Fibroblast of lung (primary cell): ENCODE data around the gene ZNF227. TPM values are rescaled to one million over a fixed set of nuclear protein-coding genes. Genes with fewer than 3 reads are reported as not detected.

ENCODE experiments used
- DNase-seq, 2 donors: peaks; one replicate each; pipeline versions ENCODE4 v3.0.0 to v3.0.0-alpha.2; 2010; ENCODE audit warnings: low read depth in 2 of 2
- H2AFZ ChIP-seq: 2 replicates; pipeline ENCODE4 v1.5.1; 2012; ENCODE audit warnings: low read length, control low read depth, inconsistent platforms
- H3K27ac ChIP-seq: 2 replicates; pipeline ENCODE4 v1.5.1; 2011; ENCODE audit warnings: low read length, control low read depth; ENCODE audit not compliant: insufficient read depth
- H3K27me3 ChIP-seq: 2 replicates; pipeline ENCODE4 v1.5.1; 2011; ENCODE audit warnings: mild to moderate bottlenecking, low read length; ENCODE audit not compliant: control insufficient read depth, insufficient read depth
- H3K36me3 ChIP-seq: 2 replicates; pipeline ENCODE4 v1.5.1; 2011; ENCODE audit warnings: low read length; ENCODE audit not compliant: control insufficient read depth, insufficient read depth
- H3K4me1 ChIP-seq: 2 replicates; pipeline ENCODE4 v1.5.1; 2011; ENCODE audit warnings: low read length; ENCODE audit not compliant: control insufficient read depth, insufficient read depth; ENCODE audit errors: extremely low read depth
- H3K4me2 ChIP-seq: 2 replicates; pipeline ENCODE4 v1.5.1; 2011; ENCODE audit warnings: low read length, control low read depth; ENCODE audit not compliant: insufficient read depth; ENCODE audit errors: extremely low read depth
- H3K4me3 ChIP-seq, 4 experiments: fragments of 200-600 bp in 1 of 4; sonication (generic) in 1 of 4; replicated peaks in 1 of 4; 2 replicates each; pipeline ENCODE4 v1.5.1; 2011 to 2016; ENCODE audit warnings: low read length in 4 of 4, low read depth in 3 of 4, mild to moderate bottlenecking in 3 of 4, control low read depth in 2 of 4, inconsistent platforms in 1 of 4, mixed read lengths in 1 of 4; ENCODE audit not compliant: insufficient read depth in 1 of 4; ENCODE audit errors: control extremely low read depth in 1 of 4
- H3K79me2 ChIP-seq: 2 replicates; pipeline ENCODE4 v1.5.1; 2012; ENCODE audit warnings: mild to moderate bottlenecking, low read length, inconsistent platforms; ENCODE audit not compliant: control insufficient read depth, insufficient read depth
- H3K9ac ChIP-seq: 2 replicates; pipeline ENCODE4 v1.5.1; 2011; ENCODE audit warnings: mild to moderate bottlenecking, low read length, control low read depth; ENCODE audit not compliant: insufficient read depth
- H3K9me3 ChIP-seq: 2 replicates; pipeline ENCODE4 v1.5.1; 2012; ENCODE audit warnings: low read depth, low read length; ENCODE audit not compliant: control insufficient read depth, insufficient read depth
- H4K20me1 ChIP-seq: 2 replicates; pipeline ENCODE4 v1.5.1; 2011; ENCODE audit warnings: low read length; ENCODE audit not compliant: control insufficient read depth, insufficient read depth; ENCODE audit errors: extremely low read depth
- EZH2 ChIP-seq: IDR thresholded peaks from 2 replicates; pipeline ENCODE4 v1.5.1; 2012; ENCODE audit warnings: low read length, control low read depth, mild to moderate bottlenecking; ENCODE audit errors: missing control alignments
- polyA plus RNA-seq, 2 donors: library from polyadenylated mRNA; depleted of rRNA in 1 of 2; stranded (reverse) in 1 of 2; unstranded in 1 of 2; fragments of >200 nt; gene quantifications; 2 replicates each; pipeline ENCODE4 v1.2.1, GENCODE V29; 2011 to 2012; ENCODE audit warnings: missing spikeins in 1 of 2
- total RNA-seq: library from RNA; depleted of rRNA; stranded (reverse); fragments of >200 nt; gene quantifications from 2 replicates; pipeline ENCODE4 v1.2.1, GENCODE V29; 2014
- TF ChIP-seq, protein P1 (sequence below), 2 donors: IDR thresholded peaks in 1 of 2; conservative IDR thresholded peaks in 1 of 2; 1 replicate in 1 of 2; 2 replicates in 1 of 2; pipeline ENCODE4 v1.5.1; 2011 to 2012; ENCODE audit warnings: low read length in 2 of 2, control low read depth in 1 of 2, inconsistent platforms in 1 of 2, low read depth in 1 of 2, mild to moderate bottlenecking in 1 of 2

The ZNF227 gene
- total and polyA plus RNA-seq, 2 donors (not counting 1 experiment from before 2014, with no cell fraction given): 9.9 to 32.0 TPM

- Histone ChIP-seq H3K4me3 (no peak overlapping the region), H2AFZ (no peak overlapping the region), H3K9me3 (no peaks in the 10 kb centered on the region), H3K27me3 (no peaks in the 10 kb centered on the region), H3K4me1 (no peaks in the 10 kb centered on the region), H4K20me1 (no peaks in the 10 kb centered on the region), H3K27ac (no peak overlapping the region), H3K9ac (no peak overlapping the region), H3K79me2 (no peaks in the 10 kb centered on the region), H3K4me2 (no peak overlapping the region), H3K36me3 (no peaks in the 10 kb centered on the region)
- DNase-seq: no peak
- TF ChIP-seq, protein P1, sequence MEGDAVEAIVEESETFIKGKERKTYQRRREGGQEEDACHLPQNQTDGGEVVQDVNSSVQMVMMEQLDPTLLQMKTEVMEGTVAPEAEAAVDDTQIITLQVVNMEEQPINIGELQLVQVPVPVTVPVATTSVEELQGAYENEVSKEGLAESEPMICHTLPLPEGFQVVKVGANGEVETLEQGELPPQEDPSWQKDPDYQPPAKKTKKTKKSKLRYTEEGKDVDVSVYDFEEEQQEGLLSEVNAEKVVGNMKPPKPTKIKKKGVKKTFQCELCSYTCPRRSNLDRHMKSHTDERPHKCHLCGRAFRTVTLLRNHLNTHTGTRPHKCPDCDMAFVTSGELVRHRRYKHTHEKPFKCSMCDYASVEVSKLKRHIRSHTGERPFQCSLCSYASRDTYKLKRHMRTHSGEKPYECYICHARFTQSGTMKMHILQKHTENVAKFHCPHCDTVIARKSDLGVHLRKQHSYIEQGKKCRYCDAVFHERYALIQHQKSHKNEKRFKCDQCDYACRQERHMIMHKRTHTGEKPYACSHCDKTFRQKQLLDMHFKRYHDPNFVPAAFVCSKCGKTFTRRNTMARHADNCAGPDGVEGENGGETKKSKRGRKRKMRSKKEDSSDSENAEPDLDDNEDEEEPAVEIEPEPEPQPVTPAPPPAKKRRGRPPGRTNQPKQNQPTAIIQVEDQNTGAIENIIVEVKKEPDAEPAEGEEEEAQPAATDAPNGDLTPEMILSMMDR (conservative IDR thresholded peaks at IDR 0.05 in 1 of 2, IDR thresholded peaks at IDR 0.05 in 1 of 2; ENCODE audit: low read depth in 1 of 2, low read length in 2 of 2): no peak
- no peak for TF ChIP-seq EZH2
Observed at GRCh38 chr19:44192127-44192526, 20.2 kb upstream of the ZNF227 start.

- no peaks in the 10 kb centered on the region for H3K4me1 ChIP-seq
- no peak for DNase-seq
- H3K27ac ChIP-seq: no peak overlapping the region
- H3K4me2 ChIP-seq: no peak overlapping the region
- no peaks in the 10 kb centered on the region for H3K9me3 ChIP-seq
- H3K79me2 ChIP-seq: no peaks in the 10 kb centered on the region
- H3K36me3 ChIP-seq: no peaks in the 10 kb centered on the region
- no peaks in the 10 kb centered on the region for H4K20me1 ChIP-seq
- no peak overlapping the region for H2AFZ ChIP-seq
- no peaks in the 10 kb centered on the region for H3K27me3 ChIP-seq
- H3K4me3 ChIP-seq: no peak overlapping the region
- no peak overlapping the region for H3K9ac ChIP-seq
- TF ChIP-seq EZH2: no peak
- TF ChIP-seq, protein P1 (conservative IDR thresholded peaks at IDR 0.05 in 1 of 2, IDR thresholded peaks at IDR 0.05 in 1 of 2; ENCODE audit: low read depth in 1 of 2, low read length in 2 of 2): no peak
Observed at GRCh38 chr19:44196772-44197171, 15.6 kb upstream of the ZNF227 start.

- Histone ChIP-seq H3K27me3 (no peaks in the 10 kb centered on the region), H3K27ac (no peak overlapping the region), H3K4me1 (no peaks in the 10 kb centered on the region), H3K9me3 (no peaks in the 10 kb centered on the region), H3K79me2 (no peaks in the 10 kb centered on the region), H3K36me3 (no peaks in the 10 kb centered on the region), H3K4me2 (no peak overlapping the region), H4K20me1 (no peaks in the 10 kb centered on the region), H3K4me3 (no peak overlapping the region), H2AFZ (no peak overlapping the region), H3K9ac (no peak overlapping the region)
- TF ChIP-seq, protein P1 (conservative IDR thresholded peaks at IDR 0.05 in 1 of 2, IDR thresholded peaks at IDR 0.05 in 1 of 2; ENCODE audit: low read depth in 1 of 2, low read length in 2 of 2): no peak
- no peak for TF ChIP-seq EZH2
- peak in 1 of 2 donors; percentile 68 for DNase-seq
Observed at GRCh38 chr19:44202470-44202869, 9.9 kb upstream of the ZNF227 start.
